HCT116 (cell line): Measurements from ENCODE around the gene MARVELD1.

ENCODE experiments used
- CBX3 ChIP-seq: IDR thresholded peaks from 2 replicates; pipeline ENCODE4 v1.6.1; 2012; ENCODE audit warnings: low read depth
- CEBPB ChIP-seq: IDR thresholded peaks from 2 replicates; pipeline ENCODE4 v1.6.1; 2012; ENCODE audit warnings: low read depth
- EZH2 ChIP-seq: fragments of 200-600 bp; sonication (generic); IDR thresholded peaks from 2 replicates; pipeline ENCODE4 v1.6.1; 2017; ENCODE audit warnings: antibody characterized with exemption, mixed run types
- JUND ChIP-seq: IDR thresholded peaks from 2 replicates; pipeline ENCODE4 v1.6.1; 2012
- POLR2A ChIP-seq: IDR thresholded peaks from 2 replicates; pipeline ENCODE4 v1.7.0; 2011; ENCODE audit warnings: borderline replicate concordance; ENCODE audit not compliant: insufficient read depth, insufficient read length; ENCODE audit errors: extremely low read depth
- POLR2AphosphoS5 ChIP-seq: IDR thresholded peaks from 2 replicates; pipeline ENCODE4 v1.6.1; 2011; ENCODE audit warnings: mild to moderate bottlenecking, low read depth, low read length, moderate library complexity
- RAD21 ChIP-seq: IDR thresholded peaks from 2 replicates; pipeline ENCODE4 v1.6.1; 2012; ENCODE audit warnings: low read depth, mild to moderate bottlenecking
- SP1 ChIP-seq: IDR thresholded peaks from 2 replicates; pipeline ENCODE4 v1.6.1; 2012; ENCODE audit warnings: low read depth
- TCF7L2 ChIP-seq: IDR thresholded peaks from 2 replicates; pipeline ENCODE4 v1.7.0; 2011; ENCODE audit warnings: borderline replicate concordance, inconsistent platforms; ENCODE audit not compliant: insufficient read depth, insufficient read length; ENCODE audit errors: extremely low read depth
- YY1 ChIP-seq: IDR thresholded peaks from 2 replicates; pipeline ENCODE4 v1.6.1; 2011; ENCODE audit warnings: low read length, low read depth, moderate library complexity, mild to moderate bottlenecking; ENCODE audit not compliant: insufficient replicate concordance; ENCODE audit errors: extremely low read depth
- ZFX ChIP-seq: fragments of 450-650 bp; IDR thresholded peaks from 2 replicates; pipeline ENCODE4 v1.6.1; 2017
- TF ChIP-seq, protein P1 (sequence below), 3 experiments: fragments of 200-600 bp in 1 of 3; sonication (generic) in 1 of 3; IDR thresholded peaks in 2 of 3; conservative IDR thresholded peaks in 1 of 3; 2 replicates each; pipeline ENCODE4 v1.5.1; 2012 to 2017; ENCODE audit warnings: low read depth in 2 of 3, low read length in 2 of 3, antibody characterized with exemption in 1 of 3, borderline replicate concordance in 1 of 3, control low read depth in 1 of 3, mild to moderate bottlenecking in 1 of 3, mixed read lengths in 1 of 3, mixed run types in 1 of 3, moderate library complexity in 1 of 3; ENCODE audit not compliant: insufficient read depth in 1 of 3
- TF ChIP-seq, protein P2 (sequence below): IDR thresholded peaks from 2 replicates; pipeline ENCODE4 v1.6.1; 2012
- TF ChIP-seq, protein P3 (sequence below): IDR thresholded peaks from 2 replicates; pipeline ENCODE4 v1.6.1; 2012; ENCODE audit warnings: low read depth

DNA sequence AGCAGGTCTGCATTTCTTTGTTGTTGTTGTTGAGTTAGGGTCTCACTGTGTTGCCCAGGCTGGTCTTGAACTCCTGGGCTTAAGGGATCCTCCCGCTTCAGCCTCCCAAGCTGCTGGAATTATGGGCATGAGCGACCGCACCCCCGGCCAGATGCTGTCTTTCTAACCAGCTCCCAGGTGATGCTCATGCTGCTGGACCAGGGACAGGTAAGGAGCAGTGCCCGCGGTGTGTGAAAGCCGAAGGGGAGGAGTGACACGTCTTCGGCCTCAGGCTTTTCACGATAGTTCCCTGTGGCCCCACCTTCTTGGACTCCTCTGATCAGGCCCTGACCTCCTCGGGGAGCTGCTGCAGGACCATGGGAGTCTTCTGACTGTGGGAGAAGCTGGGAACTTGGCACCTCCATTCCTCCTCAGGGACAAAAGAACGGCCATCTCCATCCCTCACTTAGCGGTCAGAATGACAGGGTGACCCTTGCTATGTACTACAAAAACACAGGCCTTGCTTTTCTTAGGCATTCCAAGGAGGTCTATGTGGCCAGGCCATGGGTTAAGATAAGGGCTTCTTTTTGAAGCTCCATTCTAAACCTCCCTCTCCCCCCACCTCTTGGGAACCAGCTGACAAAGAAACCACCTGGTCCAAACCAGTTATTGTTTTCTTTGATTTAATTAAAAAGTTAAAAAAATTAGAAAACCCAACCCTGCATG, 52.7 kb downstream of the MARVELD1 start:
- TF ChIP-seq POLR2A (no peak), EZH2 (no peak), CBX3 (no peak), CEBPB (no peak), JUND (no peak), ZFX (no peak), YY1 (no peak), POLR2AphosphoS5 (no peak), SP1 (no peak), TCF7L2 (no peak), RAD21 (no peak)
- TF ChIP-seq, protein P1, sequence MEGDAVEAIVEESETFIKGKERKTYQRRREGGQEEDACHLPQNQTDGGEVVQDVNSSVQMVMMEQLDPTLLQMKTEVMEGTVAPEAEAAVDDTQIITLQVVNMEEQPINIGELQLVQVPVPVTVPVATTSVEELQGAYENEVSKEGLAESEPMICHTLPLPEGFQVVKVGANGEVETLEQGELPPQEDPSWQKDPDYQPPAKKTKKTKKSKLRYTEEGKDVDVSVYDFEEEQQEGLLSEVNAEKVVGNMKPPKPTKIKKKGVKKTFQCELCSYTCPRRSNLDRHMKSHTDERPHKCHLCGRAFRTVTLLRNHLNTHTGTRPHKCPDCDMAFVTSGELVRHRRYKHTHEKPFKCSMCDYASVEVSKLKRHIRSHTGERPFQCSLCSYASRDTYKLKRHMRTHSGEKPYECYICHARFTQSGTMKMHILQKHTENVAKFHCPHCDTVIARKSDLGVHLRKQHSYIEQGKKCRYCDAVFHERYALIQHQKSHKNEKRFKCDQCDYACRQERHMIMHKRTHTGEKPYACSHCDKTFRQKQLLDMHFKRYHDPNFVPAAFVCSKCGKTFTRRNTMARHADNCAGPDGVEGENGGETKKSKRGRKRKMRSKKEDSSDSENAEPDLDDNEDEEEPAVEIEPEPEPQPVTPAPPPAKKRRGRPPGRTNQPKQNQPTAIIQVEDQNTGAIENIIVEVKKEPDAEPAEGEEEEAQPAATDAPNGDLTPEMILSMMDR (IDR thresholded peaks at IDR 0.05 in 2 of 3, conservative IDR thresholded peaks at IDR 0.05 in 1 of 3; ENCODE audit: borderline replicate concordance in 1 of 3, insufficient read depth in 1 of 3, low read depth in 2 of 3, low read length in 2 of 3), result no peak
- TF ChIP-seq, protein P2, sequence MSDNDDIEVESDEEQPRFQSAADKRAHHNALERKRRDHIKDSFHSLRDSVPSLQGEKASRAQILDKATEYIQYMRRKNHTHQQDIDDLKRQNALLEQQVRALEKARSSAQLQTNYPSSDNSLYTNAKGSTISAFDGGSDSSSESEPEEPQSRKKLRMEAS, result no peak
- TF ChIP-seq, protein P3, sequence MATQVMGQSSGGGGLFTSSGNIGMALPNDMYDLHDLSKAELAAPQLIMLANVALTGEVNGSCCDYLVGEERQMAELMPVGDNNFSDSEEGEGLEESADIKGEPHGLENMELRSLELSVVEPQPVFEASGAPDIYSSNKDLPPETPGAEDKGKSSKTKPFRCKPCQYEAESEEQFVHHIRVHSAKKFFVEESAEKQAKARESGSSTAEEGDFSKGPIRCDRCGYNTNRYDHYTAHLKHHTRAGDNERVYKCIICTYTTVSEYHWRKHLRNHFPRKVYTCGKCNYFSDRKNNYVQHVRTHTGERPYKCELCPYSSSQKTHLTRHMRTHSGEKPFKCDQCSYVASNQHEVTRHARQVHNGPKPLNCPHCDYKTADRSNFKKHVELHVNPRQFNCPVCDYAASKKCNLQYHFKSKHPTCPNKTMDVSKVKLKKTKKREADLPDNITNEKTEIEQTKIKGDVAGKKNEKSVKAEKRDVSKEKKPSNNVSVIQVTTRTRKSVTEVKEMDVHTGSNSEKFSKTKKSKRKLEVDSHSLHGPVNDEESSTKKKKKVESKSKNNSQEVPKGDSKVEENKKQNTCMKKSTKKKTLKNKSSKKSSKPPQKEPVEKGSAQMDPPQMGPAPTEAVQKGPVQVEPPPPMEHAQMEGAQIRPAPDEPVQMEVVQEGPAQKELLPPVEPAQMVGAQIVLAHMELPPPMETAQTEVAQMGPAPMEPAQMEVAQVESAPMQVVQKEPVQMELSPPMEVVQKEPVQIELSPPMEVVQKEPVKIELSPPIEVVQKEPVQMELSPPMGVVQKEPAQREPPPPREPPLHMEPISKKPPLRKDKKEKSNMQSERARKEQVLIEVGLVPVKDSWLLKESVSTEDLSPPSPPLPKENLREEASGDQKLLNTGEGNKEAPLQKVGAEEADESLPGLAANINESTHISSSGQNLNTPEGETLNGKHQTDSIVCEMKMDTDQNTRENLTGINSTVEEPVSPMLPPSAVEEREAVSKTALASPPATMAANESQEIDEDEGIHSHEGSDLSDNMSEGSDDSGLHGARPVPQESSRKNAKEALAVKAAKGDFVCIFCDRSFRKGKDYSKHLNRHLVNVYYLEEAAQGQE, result no peak
